ENCODE measurements around the gene RNPS1.

RNPS1 gene

GRCh38 chr16:2267913-2268666 lies at the start of gene RNPS1:
Gene RNPS1 (minus strand): TSS chr16:2268126. CDS start chr16:2264643, 3,483 bp downstream.
- DNase-seq: peak; percentile 96

- DNase-seq: no peak
Measured at GRCh38 chr16:2317231-2318020, 49.5 kb upstream of the RNPS1 start.

GRCh38 chr16:2308089-2308962 lies 40.4 kb upstream of the RNPS1 start:
- DNase-seq: no peak

GRCh38 chr16:2299915-2300192 lies 31.9 kb upstream of the RNPS1 start:
- DNase-seq: no peak

- no peak for DNase-seq
Measured at GRCh38 chr16:2299121-2299914, 31.4 kb upstream of the RNPS1 start.

- no peak for DNase-seq
Measured at GRCh38 chr16:2298621-2299020, 30.7 kb upstream of the RNPS1 start.

GRCh38 chr16:2297506-2297860 lies 29.6 kb upstream of the RNPS1 start:
- DNase-seq: no peak

GRCh38 chr16:2296661-2297505 lies 29.0 kb upstream of the RNPS1 start:
- peak; percentile 2 for DNase-seq

- no peak for DNase-seq
Measured at GRCh38 chr16:2295056-2295798, 27.3 kb upstream of the RNPS1 start.

GRCh38 chr16:2292221-2292620 lies 24.3 kb upstream of the RNPS1 start:
- no peak for DNase-seq

GRCh38 chr16:2289282-2289681 lies 21.4 kb upstream of the RNPS1 start:
- DNase-seq: no peak

- no peak for DNase-seq
Measured at GRCh38 chr16:2288726-2289125, 20.8 kb upstream of the RNPS1 start.

GRCh38 chr16:2287916-2288547 lies 20.1 kb upstream of the RNPS1 start:
- DNase-seq: no peak

GRCh38 chr16:2286550-2286949 lies 18.6 kb upstream of the RNPS1 start:
- DNase-seq: no peak

GRCh38 chr16:2285731-2286191 lies 17.8 kb upstream of the RNPS1 start:
- DNase-seq: no peak

GRCh38 chr16:2284797-2285576 lies 17.1 kb upstream of the RNPS1 start:
- DNase-seq: no peak

GRCh38 chr16:2284001-2284770 lies 16.3 kb upstream of the RNPS1 start:
- no peak for DNase-seq

GRCh38 chr16:2282866-2283555 lies 15.1 kb upstream of the RNPS1 start:
- DNase-seq: no peak

All from activated T-cell treated with anti-CD3 and anti-CD28 coated beads for 4 hours (primary cell).